HEK293T (cell line): ENCODE measurements around the gene PLGRKT.

ENCODE experiments used
- CTCF ChIA-PET: fragments of 350-600 bp; formaldehyde crosslinking; extraction: SDS; loops from one replicate; lab custom pipeline; 2021; ENCODE audit warnings: antibody characterized with exemption, inconsistent platforms; lab: Yijun Ruan, JAX
- POLR2A ChIA-PET: fragments of 350-600 bp; formaldehyde crosslinking; extraction: SDS; loops from one replicate; lab custom pipeline; 2020; ENCODE audit warnings: antibody characterized with exemption, inconsistent platforms; lab: Yijun Ruan, JAX
- DNase-seq: peaks from one replicate; pipeline ENCODE4 v3.0.0; 2012; ENCODE audit warnings: mixed read lengths; ENCODE audit errors: extremely low spot score
- ARNT ChIP-seq: fragments of 450-650 bp; IDR thresholded peaks from 2 replicates; pipeline ENCODE4 v1.6.1; 2017; ENCODE audit warnings: mild to moderate bottlenecking
- BHLHE40 ChIP-seq: fragments of 450-650 bp; IDR thresholded peaks from 2 replicates; pipeline ENCODE4 v1.6.1; 2016; ENCODE audit warnings: mild to moderate bottlenecking, moderate library complexity, borderline replicate concordance
- CTBP1 ChIP-seq: fragments of 450-650 bp; IDR thresholded peaks from 2 replicates; pipeline ENCODE4 v1.6.1; 2016; ENCODE audit warnings: borderline replicate concordance
- ELF4 ChIP-seq: fragments of 450-650 bp; IDR thresholded peaks from 2 replicates; pipeline ENCODE4 v1.6.1; 2017; ENCODE audit warnings: antibody characterized with exemption
- FOXA1 ChIP-seq: fragments of 450-650 bp; IDR thresholded peaks from 2 replicates; pipeline ENCODE4 v1.6.1; 2016; ENCODE audit warnings: mild to moderate bottlenecking
- FOXK2 ChIP-seq: fragments of 450-650 bp; IDR thresholded peaks from 2 replicates; pipeline ENCODE4 v1.6.1; 2016; ENCODE audit warnings: mild to moderate bottlenecking
- HDGF ChIP-seq: fragments of 450-650 bp; IDR thresholded peaks from 2 replicates; pipeline ENCODE4 v1.6.1; 2017; ENCODE audit warnings: antibody characterized with exemption, borderline replicate concordance
- L3MBTL2 ChIP-seq: fragments of 450-650 bp; conservative IDR thresholded peaks from 2 replicates; pipeline ENCODE4 v1.6.1; 2016; ENCODE audit warnings: mild to moderate bottlenecking
- LEF1 ChIP-seq: fragments of 450-650 bp; IDR thresholded peaks from 2 replicates; pipeline ENCODE4 v1.6.1; 2017; ENCODE audit warnings: mild to moderate bottlenecking, borderline replicate concordance
- NFRKB ChIP-seq: fragments of 450-650 bp; IDR thresholded peaks from 2 replicates; pipeline ENCODE4 v1.6.1; 2016; ENCODE audit warnings: mild to moderate bottlenecking, moderate library complexity
- TARDBP ChIP-seq: fragments of 450-650 bp; IDR thresholded peaks from 2 replicates; pipeline ENCODE4 v1.6.1; 2016
- ZNF384 ChIP-seq: fragments of 450-650 bp; IDR thresholded peaks from 2 replicates; pipeline ENCODE4 v1.6.1; 2016

Gene PLGRKT

GRCh38 chr9:5310851-5311250 is 126.9 kb downstream of the PLGRKT start:
- no peak for DNase-seq
- POLR2A ChIA-PET, result no interaction called here
- CTCF ChIA-PET, result no interaction called here
- TF ChIP-seq ARNT (no peak), CTBP1 (no peak), FOXK2 (no peak), LEF1 (no peak), TARDBP (no peak), NFRKB (no peak), BHLHE40 (no peak), ZNF384 (no peak), FOXA1 (no peak), HDGF (no peak), L3MBTL2 (no peak), ELF4 (no peak)
